HG03039 (cell line): ENCODE results near the gene PSTPIP1.

Source experiments
- ATAC-seq: cut with Tn5 transposase; IDR thresholded peaks from one replicate; pipeline ENCODE4 v1.9.1; 2021; ENCODE audit warnings: mild to moderate bottlenecking, moderate library complexity; ENCODE audit not compliant: unreplicated experiment

The PSTPIP1 gene

DNA sequence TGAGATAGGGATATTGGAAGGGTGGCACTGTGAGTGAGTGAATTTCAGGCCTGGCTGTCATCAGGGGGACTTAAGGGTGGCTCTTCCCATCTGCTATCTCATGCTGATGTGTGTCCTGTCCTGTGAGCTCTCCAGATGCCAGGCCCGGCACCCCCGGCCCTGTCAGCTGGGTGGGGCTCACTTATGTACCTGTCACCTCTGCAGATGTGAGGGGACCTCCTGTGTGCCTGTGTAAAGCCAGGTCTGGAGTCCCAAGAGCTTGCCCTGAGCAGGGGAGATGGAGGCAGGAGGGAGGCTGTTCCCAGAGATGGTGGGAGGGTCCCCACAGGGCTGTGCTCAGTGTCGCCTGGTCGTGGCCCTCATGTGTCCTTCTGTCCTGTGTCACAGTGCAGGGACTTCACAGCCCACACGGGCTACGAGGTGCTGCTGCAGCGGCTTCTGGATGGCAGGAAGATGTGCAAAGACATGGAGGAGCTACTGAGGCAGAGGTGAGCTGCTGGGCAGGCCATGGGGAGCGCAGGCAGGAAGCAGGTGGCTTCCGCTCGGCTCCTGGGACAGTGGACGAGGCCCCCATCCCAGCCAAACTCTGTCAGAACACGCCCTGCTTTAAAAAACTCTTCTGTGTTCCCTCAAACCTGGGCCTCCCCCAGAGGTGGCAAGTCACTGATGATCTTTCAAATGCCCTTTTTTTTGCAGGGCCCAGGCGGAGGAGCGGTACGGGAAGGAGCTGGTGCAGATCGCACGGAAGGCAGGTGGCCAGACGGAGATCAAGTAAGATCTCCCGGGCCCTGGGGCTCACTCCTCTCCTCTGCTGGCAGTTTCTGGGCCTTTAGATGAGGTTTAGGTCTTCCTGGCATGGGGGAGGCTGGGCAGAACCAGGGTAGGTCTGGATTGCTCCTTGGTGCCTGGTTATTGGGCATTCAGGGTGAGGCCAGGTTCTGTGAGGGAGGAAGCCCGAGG, 23.1 kb downstream of the PSTPIP1 start:
- no peak for ATAC-seq

DNA sequence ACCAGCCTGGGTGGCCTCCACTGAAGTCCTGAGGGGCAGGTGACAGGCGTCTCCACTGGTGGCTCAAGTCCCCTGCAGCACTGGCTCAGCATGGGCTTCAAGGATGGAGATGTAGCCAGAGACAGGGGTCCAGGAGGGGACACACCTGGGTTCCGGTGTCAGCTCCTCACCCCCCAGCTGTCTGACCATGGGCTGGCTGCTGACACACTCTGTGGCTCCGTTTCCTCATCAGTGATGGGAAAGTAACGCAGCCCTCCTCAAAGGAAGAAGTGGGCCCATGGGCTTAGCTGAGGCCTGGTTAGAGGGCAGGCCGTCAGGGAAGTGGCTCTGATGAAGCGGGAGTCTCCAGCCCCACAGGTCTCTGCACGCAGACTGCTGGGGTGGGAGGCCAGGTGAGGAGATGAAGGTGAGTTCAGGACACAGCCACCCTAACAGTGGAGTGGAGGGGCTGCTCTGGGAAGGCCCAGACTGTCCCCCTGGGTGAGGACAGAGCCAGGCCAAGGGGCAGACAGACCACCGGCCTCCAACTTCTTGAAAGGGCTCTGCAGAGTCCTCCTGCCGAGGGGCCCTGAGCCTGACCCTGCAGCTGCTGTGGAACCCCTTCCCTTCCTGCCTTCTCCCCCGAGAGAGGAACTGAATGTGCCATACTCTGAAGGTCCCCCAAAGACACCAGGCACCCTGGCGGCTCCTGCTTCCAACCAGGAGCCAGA, 24.0 kb downstream of the PSTPIP1 start:
- no peak for ATAC-seq

DNA sequence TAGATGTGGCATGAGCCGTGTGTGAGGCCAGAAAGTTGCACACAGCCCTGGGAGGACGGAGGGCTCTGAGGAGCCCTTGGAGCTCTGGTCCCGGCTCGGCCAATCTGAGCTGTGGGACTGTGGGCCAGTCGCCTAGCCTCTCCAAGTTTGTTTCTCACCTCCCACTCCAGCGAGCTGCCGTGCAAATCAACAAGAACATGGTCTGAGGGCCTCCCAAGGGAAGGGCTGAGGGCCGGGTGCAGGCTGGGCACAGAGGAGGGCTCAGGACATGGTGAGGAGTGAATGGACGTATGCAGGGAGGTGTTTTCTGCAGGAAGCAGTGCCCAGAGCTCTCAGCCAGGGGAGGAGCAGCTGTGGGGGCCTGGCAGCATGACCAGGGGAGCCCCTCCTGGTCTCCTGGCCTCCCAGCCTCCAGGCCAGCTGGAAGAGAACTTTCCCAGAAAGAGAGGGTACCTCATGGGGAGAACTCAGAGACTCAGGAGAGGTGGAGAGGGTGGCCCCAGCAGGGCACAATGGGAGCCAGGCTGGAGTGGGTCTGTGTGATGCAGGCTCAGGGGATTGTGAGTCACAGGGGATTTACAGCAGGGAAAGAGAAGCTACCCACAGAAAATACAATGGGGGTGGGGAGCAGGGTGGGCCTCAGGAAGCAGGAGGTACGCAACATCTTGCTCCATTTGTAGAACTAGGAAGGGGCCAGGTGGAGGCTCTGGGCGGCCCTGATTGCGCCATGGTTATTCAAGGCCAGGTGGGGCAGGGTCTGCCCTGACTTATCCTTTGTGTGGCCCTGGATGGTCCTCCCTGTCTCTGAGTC, 24.8 kb downstream of the PSTPIP1 start:
- ATAC-seq = no peak

DNA sequence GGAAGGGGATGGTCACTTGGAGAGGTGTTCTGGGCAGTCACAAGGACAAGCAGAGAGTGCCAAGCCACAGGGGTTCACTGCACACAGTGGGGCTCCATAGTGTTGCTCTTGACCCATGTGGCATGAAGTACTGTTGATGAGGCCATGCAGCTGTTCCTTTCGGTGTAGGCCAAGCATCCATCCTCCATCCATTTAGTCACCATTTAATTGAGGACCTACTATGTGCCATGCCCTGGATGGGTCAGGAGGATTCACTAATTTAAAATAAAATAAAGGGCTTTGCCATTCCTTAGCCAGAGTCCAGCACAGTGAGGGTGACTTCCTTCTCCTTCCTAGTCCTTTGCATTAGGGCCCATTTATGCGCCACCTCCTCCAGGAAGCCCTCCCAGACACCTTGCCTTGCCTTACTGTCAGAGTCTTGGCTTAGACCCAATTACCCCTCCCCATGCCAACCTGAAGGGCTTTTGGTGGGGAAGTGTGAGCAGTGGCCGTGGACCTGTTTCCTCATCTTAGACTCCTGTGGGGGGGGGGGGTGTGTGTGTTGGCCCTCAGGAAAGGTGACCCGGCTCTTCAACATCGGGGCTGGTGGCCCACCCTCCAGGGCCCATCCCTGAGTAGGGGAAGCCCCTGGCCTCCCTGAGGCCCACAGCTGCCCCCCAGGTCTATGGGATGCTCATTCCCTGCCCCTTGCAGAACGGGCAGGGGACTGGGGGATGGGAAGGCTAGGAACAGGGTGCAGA, 25.6 kb downstream of the PSTPIP1 start:
- ATAC-seq = no peak

DNA sequence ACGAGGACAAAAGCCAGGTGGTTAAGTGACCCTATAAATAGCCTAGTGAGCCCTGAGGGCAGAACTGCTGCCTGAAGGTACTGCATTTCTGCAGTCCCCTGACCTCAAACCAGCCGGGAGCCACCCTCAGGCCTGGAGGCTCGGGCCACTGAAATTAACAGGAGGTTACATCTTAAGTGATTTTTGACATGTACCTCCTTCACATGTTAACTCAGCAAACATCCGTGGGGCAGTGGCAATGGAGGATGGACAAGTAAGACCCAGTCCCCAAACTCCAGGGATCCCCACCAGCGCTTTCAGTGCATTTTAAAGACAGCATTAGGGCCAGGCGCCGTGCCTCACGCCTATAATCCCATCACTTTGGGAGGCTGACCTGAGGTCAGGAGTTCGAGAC, 26.2 kb downstream of the PSTPIP1 start:
- no peak for ATAC-seq

DNA sequence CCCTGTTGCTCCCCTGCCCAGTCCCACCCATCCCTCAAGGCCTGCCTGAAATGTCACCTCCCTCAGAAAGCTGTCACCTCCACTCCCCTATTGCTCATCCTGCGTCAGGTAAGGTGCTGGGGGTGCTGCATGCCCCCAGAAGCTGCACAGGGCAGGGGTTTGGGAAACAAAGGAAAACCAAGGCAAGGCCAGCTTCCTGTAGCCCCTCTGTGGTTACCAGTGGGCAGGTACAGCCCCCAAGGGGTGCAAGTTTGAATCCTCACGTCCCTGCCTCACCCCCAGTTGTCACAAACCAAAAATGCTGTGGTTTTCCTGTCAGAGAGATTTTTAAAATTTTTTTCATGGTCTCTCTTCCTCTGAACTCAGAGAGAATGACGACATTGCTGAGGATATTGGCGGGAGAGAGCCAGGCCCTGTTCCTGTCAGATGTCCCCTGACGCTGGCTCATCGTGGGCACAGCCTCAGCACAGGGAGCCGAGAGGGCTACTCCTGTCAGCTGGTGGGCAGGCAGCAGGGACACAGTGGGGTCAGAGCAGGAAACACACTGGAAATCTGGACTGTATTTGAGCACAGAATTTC, 27.0 kb downstream of the PSTPIP1 start:
- ATAC-seq = no peak

DNA sequence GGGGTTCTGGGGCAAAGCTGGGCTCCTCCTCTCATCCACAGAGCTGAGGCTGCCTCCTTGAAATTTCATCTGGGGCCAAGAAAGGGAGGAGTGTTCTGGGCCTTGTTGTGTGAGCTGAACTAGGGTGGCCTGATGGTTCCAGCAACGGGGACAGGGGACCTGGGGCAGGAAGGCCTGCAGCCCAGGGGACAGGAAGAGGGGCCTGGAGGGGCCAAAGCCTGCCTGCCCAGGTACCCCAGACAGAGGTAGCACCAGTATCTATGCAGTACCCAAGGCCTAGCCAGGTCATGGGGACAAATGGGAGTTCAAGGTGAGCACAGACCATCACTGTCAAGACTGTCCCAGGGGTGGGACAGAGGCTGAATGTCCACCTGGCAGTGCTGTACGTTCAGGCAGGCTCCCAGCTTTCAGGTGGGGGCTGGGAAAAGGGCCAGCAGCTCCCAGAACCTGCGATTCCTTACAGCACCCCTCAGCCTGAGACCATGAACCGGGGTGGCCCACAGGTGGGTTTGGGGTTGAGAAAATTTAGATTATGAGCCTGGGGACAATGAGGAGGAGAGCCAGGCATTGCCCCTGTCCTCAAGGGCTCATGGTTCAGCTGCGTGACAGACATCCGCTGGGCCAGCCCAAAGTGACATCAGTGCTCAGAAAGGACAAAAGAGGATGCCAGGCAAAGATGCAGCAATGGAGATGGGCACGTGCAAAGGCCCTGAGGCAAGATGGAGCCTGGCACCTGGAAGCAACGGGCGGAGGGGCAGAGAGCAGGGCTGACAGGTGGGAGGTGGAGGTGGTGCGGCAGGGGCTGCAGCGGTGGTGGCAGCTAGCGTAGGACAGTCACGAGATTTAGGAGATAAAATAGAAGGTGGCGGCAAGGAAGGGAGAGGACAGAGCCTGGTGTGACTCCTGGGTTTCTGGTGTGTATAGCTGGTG, 28.0 kb downstream of the PSTPIP1 start:
- no peak for ATAC-seq

DNA sequence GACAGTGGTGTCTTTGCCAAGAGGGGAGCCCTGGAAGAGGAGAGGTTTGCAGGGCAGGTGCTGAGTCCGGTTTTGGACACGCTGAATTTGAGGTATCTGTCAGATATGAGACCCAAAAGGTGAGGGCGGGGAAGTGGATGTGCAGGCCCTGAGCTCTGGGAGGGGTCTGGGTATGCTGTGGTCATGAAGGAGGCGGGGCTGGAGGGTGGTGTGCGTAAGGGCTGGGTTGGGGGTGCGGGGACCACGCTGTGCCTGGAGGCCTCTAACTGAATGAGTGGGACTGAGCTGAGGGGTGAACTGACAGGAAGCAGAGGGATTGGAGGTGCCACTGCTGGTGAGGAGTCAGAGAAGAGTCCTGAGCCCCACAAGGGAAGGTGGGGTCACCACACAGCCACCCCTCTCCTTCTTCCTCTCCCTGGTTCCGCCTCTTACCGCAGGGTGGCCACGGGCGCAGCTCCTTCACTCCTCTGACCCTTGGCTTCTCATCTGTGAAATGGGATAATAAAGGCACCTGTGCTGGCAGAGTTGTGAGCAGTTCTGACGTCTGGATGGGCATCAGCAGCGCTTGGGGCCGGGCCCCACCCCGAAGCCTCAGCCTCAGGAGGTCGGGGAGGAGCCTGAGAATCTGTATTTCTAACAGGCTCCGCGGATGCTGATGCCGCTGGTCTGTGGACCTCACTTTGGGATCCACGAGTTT, 28.8 kb downstream of the PSTPIP1 start:
- ATAC-seq = no peak

DNA sequence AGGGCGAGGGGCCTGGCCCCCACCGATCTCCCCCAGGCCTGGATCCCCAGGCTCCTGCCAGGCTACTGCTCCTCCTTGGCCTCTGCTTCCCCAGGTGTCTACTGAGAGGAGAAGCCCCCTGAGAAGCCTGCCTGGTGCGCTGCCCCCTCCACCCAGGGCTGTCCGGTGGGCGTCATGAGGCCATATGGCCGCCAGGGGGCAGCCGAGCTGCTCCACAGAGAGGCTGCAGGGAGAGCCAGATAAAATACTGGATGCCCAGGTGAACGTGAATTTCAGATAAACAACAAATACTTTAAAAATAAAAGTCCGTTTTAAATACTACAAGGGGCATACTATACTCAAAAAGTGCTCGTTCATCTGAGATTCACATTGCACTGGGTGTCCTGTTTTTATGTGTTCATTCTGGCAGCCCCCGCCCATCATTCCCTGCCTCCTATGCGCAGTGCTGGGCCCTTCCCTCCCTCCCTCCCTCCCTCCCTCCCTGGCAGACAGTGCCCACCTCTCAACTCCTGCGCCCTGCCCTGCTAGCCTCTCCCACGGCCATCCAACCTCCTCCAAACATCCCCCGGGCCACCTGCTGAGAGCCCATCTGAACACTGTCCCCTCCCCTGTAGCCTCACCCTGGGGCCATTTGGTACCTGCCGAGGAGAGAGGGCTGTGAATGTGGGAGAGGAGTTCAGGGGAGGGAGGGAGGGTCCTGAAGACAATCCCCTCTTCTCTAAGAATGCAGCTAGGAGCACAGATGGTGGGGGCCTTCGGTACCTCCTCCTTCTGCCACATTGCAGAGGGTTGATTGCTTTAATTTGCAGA, 29.6 kb downstream of the PSTPIP1 start:
- ATAC-seq = no peak

DNA sequence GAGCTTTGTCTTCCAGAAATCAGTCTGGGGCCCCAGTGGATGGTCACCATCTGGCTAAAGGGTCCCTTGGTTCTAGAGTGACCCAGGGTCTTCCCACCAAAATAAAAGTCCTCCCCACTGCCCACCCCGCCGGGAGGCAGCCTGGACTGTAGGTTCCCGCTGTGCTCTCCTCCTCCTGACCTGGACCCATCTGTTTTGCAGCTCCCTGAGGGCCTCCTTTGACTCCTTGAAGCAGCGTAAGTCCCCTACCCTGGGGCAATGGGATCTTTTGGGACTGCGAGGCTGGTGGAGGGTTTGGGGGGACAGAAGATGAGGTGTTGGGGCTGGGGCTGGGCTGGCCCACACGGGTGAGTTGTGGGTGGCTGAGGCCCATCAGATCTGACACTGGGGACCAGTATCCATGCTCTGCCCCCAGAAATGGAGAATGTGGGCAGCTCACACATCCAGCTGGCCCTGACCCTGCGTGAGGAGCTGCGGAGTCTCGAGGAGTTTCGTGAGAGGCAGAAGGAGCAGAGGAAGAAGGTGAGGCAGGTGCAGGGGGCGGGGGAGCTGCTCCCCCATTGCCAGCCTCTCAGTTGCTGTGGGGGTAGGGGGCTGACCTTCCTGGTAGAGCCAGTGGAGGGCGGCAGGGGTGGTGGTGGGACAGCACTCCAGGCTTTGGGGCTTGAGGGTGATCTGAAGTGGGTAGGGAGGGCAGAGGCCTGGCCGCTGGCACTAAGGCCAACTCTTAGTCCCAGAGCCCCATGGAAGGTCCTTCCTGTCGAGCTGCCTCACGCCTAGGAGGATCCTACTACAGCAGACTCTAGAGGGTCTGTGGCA, 30.4 kb downstream of the PSTPIP1 start:
- no peak for ATAC-seq

DNA sequence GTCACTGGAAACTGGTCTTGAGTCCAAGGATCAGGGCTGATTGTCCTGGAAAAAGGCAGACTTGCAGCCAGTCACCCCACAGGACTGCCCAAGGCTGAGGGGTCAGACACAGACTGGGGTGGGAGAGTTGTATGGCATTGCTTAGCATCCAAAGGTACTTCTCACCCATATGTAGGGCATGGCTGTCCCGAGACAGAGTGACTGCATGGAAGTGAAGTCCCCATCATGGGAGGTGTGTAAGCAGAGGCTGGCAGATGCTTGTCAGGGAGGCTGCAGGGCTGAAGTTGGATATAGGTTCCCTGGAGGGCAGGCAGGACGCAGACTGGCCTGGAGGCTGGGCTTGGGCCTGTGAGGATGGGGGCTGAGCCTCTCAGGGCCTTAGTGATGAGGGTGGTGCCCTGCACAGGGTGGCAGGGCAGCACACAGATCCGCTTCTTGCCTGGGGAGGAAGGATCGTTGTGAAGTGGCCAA, 31.1 kb downstream of the PSTPIP1 start:
- no peak for ATAC-seq

DNA sequence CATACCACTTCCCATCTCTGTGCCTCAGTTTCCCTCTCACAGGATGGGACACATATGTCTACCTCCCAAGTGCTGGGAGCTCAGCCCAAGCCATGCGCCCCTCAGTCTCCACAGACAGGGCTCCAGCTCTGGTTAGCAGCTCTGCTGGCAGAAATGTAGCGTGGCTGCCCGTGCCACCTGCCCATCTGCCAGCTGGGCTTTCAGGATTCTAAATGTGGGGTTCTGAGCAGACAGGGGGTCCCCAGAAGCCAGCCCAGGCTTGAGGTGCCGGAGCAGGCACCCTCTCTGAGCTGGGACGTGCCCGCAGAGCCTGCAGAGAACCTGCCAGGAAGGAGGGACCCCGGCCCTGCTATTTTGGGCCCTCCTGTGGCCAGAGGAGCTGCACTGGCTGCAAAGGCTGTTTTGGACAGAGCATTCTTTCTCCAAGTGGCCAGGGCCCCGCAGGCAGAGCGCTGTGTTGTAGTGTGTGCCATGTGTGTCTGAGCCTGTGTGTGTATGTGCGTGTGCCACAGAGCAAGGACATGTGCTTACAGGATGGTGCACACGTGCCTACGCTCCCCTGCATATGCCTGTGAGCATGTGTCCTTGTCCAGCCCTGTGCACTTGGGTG, 31.7 kb downstream of the PSTPIP1 start:
- ATAC-seq = no peak

DNA sequence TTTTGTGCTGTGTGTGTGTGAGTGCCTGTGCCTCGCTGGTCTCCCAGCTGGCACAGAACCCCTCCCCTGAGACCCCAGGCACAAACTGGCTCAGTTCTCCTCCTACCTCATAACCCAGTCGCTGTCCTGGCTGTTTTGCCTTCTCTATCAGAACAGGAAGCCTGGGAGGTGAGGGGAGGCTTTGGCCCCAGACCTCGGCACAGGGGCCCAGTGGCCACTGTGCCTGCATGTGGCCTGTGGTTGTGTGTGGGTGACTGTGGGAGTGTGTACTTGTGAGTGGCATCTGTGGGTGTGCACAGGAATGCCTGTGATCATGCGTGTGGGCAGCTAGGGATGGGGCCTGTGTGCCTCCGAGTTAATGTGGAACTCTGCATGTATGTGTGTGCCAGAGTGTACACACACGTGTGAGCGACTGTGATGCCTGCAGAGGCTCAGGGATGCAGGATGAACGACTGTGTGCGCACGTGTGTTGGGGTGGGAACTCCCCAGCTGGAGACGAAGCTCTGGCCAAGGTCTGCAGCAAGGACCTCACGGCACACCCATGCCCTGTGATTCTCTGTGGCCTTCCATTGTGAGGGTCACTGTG, 32.3 kb downstream of the PSTPIP1 start:
- no peak for ATAC-seq

DNA sequence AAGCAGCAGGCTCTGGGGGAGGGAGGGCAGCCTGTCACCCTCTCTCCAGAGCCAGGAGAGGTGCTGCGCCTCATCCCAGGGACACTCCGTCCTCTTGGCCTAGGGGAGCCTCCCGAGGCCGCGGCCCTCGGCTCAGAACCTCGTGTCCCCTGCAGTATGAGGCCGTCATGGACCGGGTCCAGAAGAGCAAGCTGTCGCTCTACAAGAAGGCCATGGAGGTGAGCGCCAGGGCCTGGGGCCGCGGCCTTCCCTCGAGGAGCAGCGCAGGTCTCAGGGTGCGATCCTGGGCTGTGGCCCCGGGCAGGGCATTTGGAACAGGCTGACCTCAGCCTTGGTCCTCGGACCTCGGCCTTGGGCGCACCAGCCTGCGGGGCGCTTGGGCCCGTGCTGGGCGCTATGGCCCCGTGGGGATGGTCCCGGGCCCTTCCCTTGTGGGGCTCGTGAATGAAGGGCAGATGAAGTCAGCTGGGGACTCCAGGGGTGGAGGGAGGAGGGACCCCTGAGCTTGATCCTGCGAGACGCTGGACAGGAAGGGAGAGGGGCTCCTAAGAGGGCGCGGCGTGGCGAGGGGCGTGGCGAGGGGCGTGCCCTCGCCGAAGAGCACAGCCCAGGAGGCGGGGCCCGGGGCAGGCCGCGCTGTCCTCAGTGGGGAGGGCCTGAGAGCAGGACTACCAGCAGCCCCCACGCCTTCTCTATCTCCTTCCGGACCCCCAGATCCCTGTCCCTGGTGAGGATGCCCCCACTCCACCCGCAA, 32.9 kb downstream of the PSTPIP1 start:
- no peak for ATAC-seq

DNA sequence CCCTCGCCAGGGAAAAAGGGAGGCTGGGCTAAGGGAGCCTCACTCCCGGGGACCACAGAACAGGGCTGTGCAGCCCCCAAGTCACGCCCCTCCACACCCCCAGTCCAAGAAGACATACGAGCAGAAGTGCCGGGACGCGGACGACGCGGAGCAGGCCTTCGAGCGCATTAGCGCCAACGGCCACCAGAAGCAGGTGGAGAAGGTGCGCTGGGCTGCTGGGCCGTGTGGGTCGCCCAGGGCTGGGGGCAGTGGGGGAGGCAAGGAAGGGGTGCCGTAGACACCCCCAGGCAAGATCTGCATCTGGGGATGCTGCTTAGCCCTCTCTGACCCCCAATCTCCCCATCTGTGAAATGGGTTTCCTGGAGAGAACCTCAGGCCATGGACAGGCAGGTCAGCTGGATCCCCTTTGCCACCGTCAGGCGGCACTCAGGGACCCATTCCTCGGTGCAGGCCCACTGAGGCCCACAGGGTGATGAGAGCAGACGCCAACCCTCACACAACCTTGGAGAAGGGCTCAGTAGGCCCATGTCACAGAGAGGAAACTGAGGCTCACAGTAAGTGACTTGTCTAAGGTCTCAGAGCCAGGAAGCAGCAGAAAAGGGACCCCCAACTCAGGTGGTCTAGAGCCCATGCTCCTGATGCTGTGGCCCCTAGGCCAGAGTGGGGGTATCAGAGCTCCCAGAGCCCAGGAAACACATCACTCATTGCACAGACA, 33.7 kb downstream of the PSTPIP1 start:
- no peak for ATAC-seq
